H1 (cell line): ENCODE measurements around the gene ZNF408. TPM values are rescaled to one million over a fixed set of nuclear protein-coding genes. Genes with fewer than 3 reads are reported as not detected.

Experiments used
- CBX5 ChIP-seq: fragments of 300-800, 300-1000 bp; sonication (generic); IDR thresholded peaks from 2 replicates; pipeline ENCODE4 v1.7.1; 2016; ENCODE audit warnings: antibody characterized with exemption, low read length, low read depth
- CHD1 ChIP-seq: IDR thresholded peaks from 2 replicates; pipeline ENCODE4 v1.6.1; 2012; ENCODE audit warnings: low read depth, low read length, improper control_type of control experiment
- CHD7 ChIP-seq: fragments of 300-600 bp; sonication (generic); IDR thresholded peaks from 2 replicates; pipeline ENCODE4 v1.7.1; 2012; ENCODE audit warnings: low read length, moderate library complexity, mild to moderate bottlenecking, inconsistent platforms; ENCODE audit not compliant: insufficient replicate concordance
- MAX ChIP-seq: IDR thresholded peaks from 2 replicates; pipeline ENCODE4 v1.6.1; 2012; ENCODE audit warnings: inconsistent platforms
- POLR2A ChIP-seq, 2 experiments: IDR thresholded peaks; 1 replicate in 1 of 2; 2 replicates in 1 of 2; pipeline ENCODE4 v1.6.1; 2011; ENCODE audit warnings: low read depth in 2 of 2, low read length in 2 of 2, mild to moderate bottlenecking in 2 of 2; ENCODE audit errors: control extremely low read depth in 1 of 2
- ZNF274 ChIP-seq: IDR thresholded peaks from 2 replicates; pipeline ENCODE4 v1.7.0; 2012; ENCODE audit warnings: low read length, borderline replicate concordance; ENCODE audit errors: extremely low read depth
- polyA plus RNA-seq, 7 experiments: library from polyadenylated mRNA; depleted of rRNA in 3 of 7; stranded (reverse) in 5 of 7; unstranded in 2 of 7; fragments of >200 nt in 5 of 7; fragments of 200-250 nt in 2 of 7; gene quantifications; 1 replicate in 5 of 7; 2 replicates in 1 of 7; 4 replicates in 1 of 7; pipeline versions ENCODE4 v1.2.1 to v1.2.3, GENCODE V29; 2011 to 2013; ENCODE audit warnings: missing spikeins in 2 of 7, mixed read lengths in 2 of 7
- total RNA-seq: library from RNA; stranded (reverse); fragmentation: NEBNext Ultra II Directional; extraction: Animal tissue kit (Norgen Biotek cat#: 25700); gene quantifications from 2 replicates; pipeline ENCODE4 v1.2.1, GENCODE V29; 2021

Gene ZNF408
- total and polyA plus RNA-seq, 2 of the 8 experiments (the other 6 are each of a cell fraction or from before 2014, with no cell fraction given) = 10.7 to 11.0 TPM

- TF ChIP-seq CHD7 (no peak), CBX5 (no peak), MAX (no peak), CHD1 (no peak), POLR2A (IDR thresholded peaks at IDR 0.05; ENCODE audit: control extremely low read depth in 1 of 2, low read depth in 2 of 2, low read length in 2 of 2) (no peak), ZNF274 (no peak)
Observed at GRCh38 chr11:46745995-46746394, 45.2 kb downstream of the ZNF408 start (continued).
